Skeletal muscle satellite cell (primary cell): ENCODE results near the gene KCNE4.
A peak's percentile ranks its signal among the peaks of the same experiment; 100 is the strongest.

Experiments
- H3K27me3 ChIP-seq: 2 replicates; pipeline ENCODE4 v1.7.0; 2013; ENCODE audit warnings: low read length; ENCODE audit not compliant: control insufficient read depth, insufficient read depth
- H3K36me3 ChIP-seq: 2 replicates; pipeline ENCODE4 v1.7.0; 2013; ENCODE audit warnings: mild to moderate bottlenecking, control low read depth, low read length; ENCODE audit not compliant: insufficient read depth
- H3K4me1 ChIP-seq: 2 replicates; pipeline ENCODE4 v1.7.0; 2013; ENCODE audit warnings: low read length; ENCODE audit not compliant: control insufficient read depth, insufficient read depth
- H3K4me2 ChIP-seq: 2 replicates; pipeline ENCODE4 v1.7.0; 2013; ENCODE audit warnings: mild to moderate bottlenecking, low read length
- H3K4me3 ChIP-seq: 2 replicates; pipeline ENCODE4 v1.7.0; 2013; ENCODE audit warnings: low read length
- H3K9ac ChIP-seq: 2 replicates; pipeline ENCODE4 v1.7.0; 2013; ENCODE audit warnings: mild to moderate bottlenecking, low read depth, low read length, moderate library complexity
- H3K9me3 ChIP-seq: replicated peaks from 2 replicates; pipeline ENCODE4 v1.7.0; 2013; ENCODE audit warnings: mild to moderate bottlenecking, control low read depth, low read length

The KCNE4 gene

GRCh38 chr2:223093436-223094241 is 41.6 kb downstream of the KCNE4 start:
- H3K4me3 ChIP-seq: no peak overlapping the region
- H3K9me3 ChIP-seq: no peaks in the 10 kb centered on the region
- H3K36me3 ChIP-seq: no peaks in the 10 kb centered on the region
- H3K9ac ChIP-seq: no peak overlapping the region
- H3K4me1 ChIP-seq: peaks cover 7% of the 10 kb centered on the region
- H3K4me2 ChIP-seq: peak overlapping the region; percentile 30
- no peaks in the 10 kb centered on the region for H3K27me3 ChIP-seq

DNA sequence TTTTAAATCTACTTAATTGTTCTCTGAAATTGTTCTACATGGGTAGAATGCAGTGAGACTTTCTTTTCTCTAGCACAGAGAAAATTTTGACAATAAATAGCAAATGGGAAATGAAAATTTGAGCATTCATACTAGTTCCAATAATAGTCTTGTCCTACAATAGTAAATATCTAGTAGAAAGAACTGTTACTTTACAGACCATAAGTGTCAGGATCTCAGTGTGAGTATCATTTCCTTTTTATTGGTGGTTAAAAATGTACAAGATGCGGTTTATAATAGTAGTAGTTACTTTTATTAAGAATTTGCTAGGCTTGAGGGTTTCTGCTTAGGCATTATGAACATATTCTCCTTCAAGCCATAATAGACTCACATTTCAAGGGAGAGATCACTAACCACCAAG is 43.2 kb downstream of the KCNE4 start:
- Histone ChIP-seq H3K4me1 (peaks cover 14% of the 10 kb centered on the region), H3K4me2 (no peak overlapping the region), H3K4me3 (no peak overlapping the region), H3K27me3 (no peaks in the 10 kb centered on the region), H3K36me3 (no peaks in the 10 kb centered on the region), H3K9ac (no peak overlapping the region), H3K9me3 (no peaks in the 10 kb centered on the region)

DNA sequence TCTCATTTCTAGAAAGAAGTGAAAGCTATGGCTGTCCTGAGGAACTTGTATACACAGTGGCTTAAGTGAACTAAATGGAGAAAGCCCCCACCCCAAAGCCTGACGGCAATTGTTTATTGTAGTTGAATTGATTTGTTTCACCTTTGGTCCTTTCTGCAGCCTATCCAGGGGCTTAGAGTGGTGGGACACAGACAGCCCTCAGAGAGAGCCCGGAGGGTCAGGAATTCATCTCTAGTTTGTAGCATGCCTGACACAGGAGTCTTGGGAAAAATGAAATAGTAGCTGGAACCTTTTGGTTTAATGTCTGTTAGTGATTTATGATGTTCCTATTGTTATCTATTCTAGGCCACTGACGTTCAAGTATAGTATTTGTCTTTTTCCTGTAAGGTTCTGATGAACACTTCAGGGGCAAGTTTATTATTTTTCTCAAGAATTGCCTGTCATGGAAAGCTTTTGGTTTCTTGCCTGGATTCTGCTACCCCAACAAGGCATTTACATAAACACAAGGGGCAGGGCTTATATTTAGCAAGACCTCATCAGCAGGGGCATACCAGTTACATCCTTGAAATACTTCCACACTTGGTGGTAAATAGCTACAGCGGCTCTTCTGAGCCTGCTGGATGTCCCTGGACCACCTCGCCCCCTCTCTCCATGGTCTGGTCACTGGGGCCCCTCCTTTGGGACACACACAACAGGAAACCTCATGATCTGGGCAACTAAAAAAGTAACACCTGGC is 44.4 kb downstream of the KCNE4 start:
- Histone ChIP-seq H3K9ac (no peak overlapping the region), H3K36me3 (no peaks in the 10 kb centered on the region), H3K4me1 (peaks cover 21% of the 10 kb centered on the region), H3K9me3 (no peaks in the 10 kb centered on the region), H3K27me3 (no peaks in the 10 kb centered on the region), H3K4me2 (no peak overlapping the region), H3K4me3 (no peak overlapping the region)

GRCh38 chr2:223097888-223098383 is 45.9 kb downstream of the KCNE4 start:
- Histone ChIP-seq H3K4me1 (peaks cover 22% of the 10 kb centered on the region), H3K27me3 (no peaks in the 10 kb centered on the region), H3K9ac (no peak overlapping the region), H3K9me3 (no peaks in the 10 kb centered on the region), H3K4me2 (no peak overlapping the region), H3K36me3 (no peaks in the 10 kb centered on the region), H3K4me3 (no peak overlapping the region)

GRCh38 chr2:223099561-223099960 is 47.6 kb downstream of the KCNE4 start:
- H3K36me3 ChIP-seq: no peaks in the 10 kb centered on the region
- no peak overlapping the region for H3K4me3 ChIP-seq
- no peaks in the 10 kb centered on the region for H3K9me3 ChIP-seq
- no peak overlapping the region for H3K4me2 ChIP-seq
- H3K9ac ChIP-seq: no peak overlapping the region
- H3K27me3 ChIP-seq: no peaks in the 10 kb centered on the region
- H3K4me1 ChIP-seq: peaks cover 16% of the 10 kb centered on the region

GRCh38 chr2:223100061-223100511 is 48.1 kb downstream of the KCNE4 start:
- Histone ChIP-seq H3K9me3 (no peaks in the 10 kb centered on the region), H3K9ac (no peak overlapping the region), H3K36me3 (no peaks in the 10 kb centered on the region), H3K4me2 (no peak overlapping the region), H3K4me3 (no peak overlapping the region), H3K27me3 (no peaks in the 10 kb centered on the region), H3K4me1 (peaks cover 16% of the 10 kb centered on the region)

DNA sequence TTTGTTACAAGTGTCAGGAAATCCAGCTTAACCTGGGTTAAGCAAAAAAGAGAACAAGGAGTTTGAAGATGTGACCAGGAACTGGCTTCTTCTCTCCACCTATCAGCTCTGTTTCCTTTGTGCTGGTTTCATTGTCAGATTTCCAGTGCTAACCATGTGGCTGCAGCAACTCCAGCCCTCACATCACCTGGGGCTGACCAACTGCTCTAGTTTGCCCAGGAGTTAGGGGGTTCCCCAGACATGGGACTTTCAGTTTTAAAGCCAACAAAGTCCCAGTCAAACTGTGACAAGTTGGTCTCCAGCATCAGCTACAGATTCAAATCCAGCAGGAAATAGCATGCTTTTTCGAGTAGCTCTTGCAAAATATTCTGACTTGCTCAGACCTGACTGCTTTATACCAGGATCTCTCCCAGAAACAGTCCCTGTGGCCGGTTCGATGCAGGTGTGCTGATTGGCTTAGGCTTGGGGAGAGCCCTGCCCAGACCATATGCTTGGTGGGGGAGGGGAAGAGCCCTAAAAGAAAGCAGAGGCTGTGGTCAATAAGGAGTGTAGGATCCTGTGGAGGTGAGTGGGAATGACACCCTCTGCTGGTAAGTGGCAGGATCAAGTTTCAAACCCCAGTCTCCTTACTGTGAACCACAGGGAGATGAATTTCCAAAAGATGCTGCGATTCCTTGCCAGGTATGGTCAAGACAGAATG is 49.5 kb downstream of the KCNE4 start:
- no peaks in the 10 kb centered on the region for H3K27me3 ChIP-seq
- no peaks in the 10 kb centered on the region for H3K36me3 ChIP-seq
- no peaks in the 10 kb centered on the region for H3K9me3 ChIP-seq
- no peak overlapping the region for H3K9ac ChIP-seq
- no peak overlapping the region for H3K4me2 ChIP-seq
- peaks cover 16% of the 10 kb centered on the region for H3K4me1 ChIP-seq
- no peak overlapping the region for H3K4me3 ChIP-seq

- no peaks in the 10 kb centered on the region for H3K27me3 ChIP-seq
- no peaks in the 10 kb centered on the region for H3K9me3 ChIP-seq
- no peak overlapping the region for H3K4me2 ChIP-seq
- H3K4me1 ChIP-seq: peaks cover 16% of the 10 kb centered on the region
- H3K36me3 ChIP-seq: no peaks in the 10 kb centered on the region
- H3K9ac ChIP-seq: no peak overlapping the region
- no peak overlapping the region for H3K4me3 ChIP-seq
Measured at GRCh38 chr2:223102040-223102400, 50.0 kb downstream of the KCNE4 start.

GRCh38 chr2:223102450-223102849 is 50.5 kb downstream of the KCNE4 start:
- H3K4me3 ChIP-seq: no peak overlapping the region
- H3K4me2 ChIP-seq: no peak overlapping the region
- no peaks in the 10 kb centered on the region for H3K27me3 ChIP-seq
- no peak overlapping the region for H3K9ac ChIP-seq
- no peaks in the 10 kb centered on the region for H3K36me3 ChIP-seq
- no peaks in the 10 kb centered on the region for H3K9me3 ChIP-seq
- peaks cover 16% of the 10 kb centered on the region for H3K4me1 ChIP-seq

DNA sequence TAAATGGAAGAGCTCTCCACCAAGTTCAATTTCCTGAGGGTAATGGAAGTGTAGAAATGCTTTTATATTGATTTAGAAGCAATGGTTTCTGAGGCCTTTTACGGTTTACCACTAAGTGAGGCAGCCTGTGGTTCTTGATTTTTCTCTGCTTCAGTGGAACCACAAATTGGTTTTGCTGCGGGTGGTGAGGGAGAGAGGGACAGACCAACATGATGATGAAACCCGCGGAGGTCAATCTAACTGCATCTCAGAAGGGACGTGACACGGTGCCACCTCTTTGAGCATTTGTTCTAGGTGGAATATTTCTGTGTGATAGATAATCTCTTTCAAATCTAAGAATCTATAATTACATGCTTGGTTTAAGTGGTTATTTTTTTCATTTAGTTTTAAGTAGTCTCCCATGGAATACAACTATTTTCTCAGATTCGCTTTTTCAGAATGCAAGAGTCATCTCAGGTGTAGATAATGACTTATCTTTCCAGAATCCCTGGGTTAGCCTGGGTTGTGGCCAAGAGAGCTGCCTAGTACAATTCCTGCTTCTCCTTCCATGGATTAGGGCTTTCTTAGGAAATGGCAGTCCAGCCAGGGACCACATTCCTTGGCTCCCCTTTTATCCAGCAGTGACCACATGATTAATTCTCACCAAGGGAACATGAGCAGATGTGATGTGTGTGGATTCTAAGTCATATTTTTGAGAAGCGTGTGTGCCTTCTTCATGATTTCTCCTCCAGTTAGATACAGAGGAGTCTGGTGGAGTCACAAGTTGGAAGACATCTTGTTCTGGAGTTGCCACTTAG is 52.5 kb downstream of the KCNE4 start:
- Histone ChIP-seq H3K9me3 (no peaks in the 10 kb centered on the region), H3K27me3 (no peaks in the 10 kb centered on the region), H3K4me1 (peaks cover 33% of the 10 kb centered on the region), H3K9ac (no peak overlapping the region), H3K4me3 (no peak overlapping the region), H3K36me3 (no peaks in the 10 kb centered on the region), H3K4me2 (no peak overlapping the region)
